ENCODE data around the gene ANKRD44. TPM values are rescaled to one million over a fixed set of nuclear protein-coding genes. Genes with fewer than 3 reads are reported as not detected.

ANKRD44 gene
- total RNA-seq, 1 experiment from 2014 or later, result 7.8 TPM

- Histone ChIP-seq H3K27ac (ENCODE audit: low read length) (no peak overlapping the region), H3K27me3 (ENCODE audit: control insufficient read depth, insufficient read depth, low read length) (no peaks in the 10 kb centered on the region), H3K4me3 (ENCODE audit: low read depth in 2 of 2, low read length in 2 of 2) (no peak overlapping the region), H3K4me1 (ENCODE audit: control insufficient read depth, insufficient read depth, low read length) (no peaks in the 10 kb centered on the region), H3K9me3 (ENCODE audit: control insufficient read depth, insufficient read depth, low read depth, low read length) (no peaks in the 10 kb centered on the region), H3K36me3 (ENCODE audit: control insufficient read depth, insufficient read depth, low read length) (no peaks in the 10 kb centered on the region)
- ChIA-PET CTCF (no interaction called here), POLR2A (interaction anchor here (0.6 kb wide), 1 partner anchor 256 kb away, joined by 3 read pairs; no protein-coding TSS in a partner anchor)
- intact Hi-C loops (cut with micrococcal nuclease; ENCODE audit: unreplicated experiment) (no loop called here), in situ Hi-C loops (cut with HindIII; ENCODE audit: low pct_unique_long_range_greater_than_20kb, low sequenced_read_pairs) (no loop called here)
- TF ChIP-seq POLR2AphosphoS5 (IDR thresholded peaks at IDR 0.05; ENCODE audit: low read depth, low read length), result no peak
- no peak for ATAC-seq
- BruUV-seq (replicated peaks), result no TSS peak
- DNase-seq (ENCODE audit: low read depth, low spot score), result no peak
Measured at GRCh38 chr2:197358931-197359330, 48.4 kb upstream of the ANKRD44 start.

- ChIA-PET CTCF (no interaction called here), POLR2A (interaction anchor here (0.6 to 0.7 kb wide), 2 partner anchors 82 to 118 kb away, joined by 5 to 11 read pairs; no protein-coding TSS in a partner anchor)
- Histone ChIP-seq H3K9me3 (ENCODE audit: control insufficient read depth, insufficient read depth, low read depth, low read length) (no peaks in the 10 kb centered on the region), H3K36me3 (ENCODE audit: control insufficient read depth, insufficient read depth, low read length) (no peaks in the 10 kb centered on the region), H3K4me1 (ENCODE audit: control insufficient read depth, insufficient read depth, low read length) (no peaks in the 10 kb centered on the region), H3K4me3 (ENCODE audit: low read depth in 2 of 2, low read length in 2 of 2) (no peak overlapping the region), H3K27ac (ENCODE audit: low read length) (no peak overlapping the region), H3K27me3 (ENCODE audit: control insufficient read depth, insufficient read depth, low read length) (no peaks in the 10 kb centered on the region)
- DNase-seq (ENCODE audit: low read depth, low spot score), result no peak
- in situ Hi-C loops (cut with HindIII; ENCODE audit: low pct_unique_long_range_greater_than_20kb, low sequenced_read_pairs), result no loop called here
- no peak for TF ChIP-seq CTCF (IDR thresholded peaks at IDR 0.05)
- TF ChIP-seq REST (IDR thresholded peaks at IDR 0.05; ENCODE audit: insufficient read depth in 1 of 2, low read depth in 2 of 2, low read length in 1 of 2), result no peak
- TF ChIP-seq SIN3A (IDR thresholded peaks at IDR 0.05; ENCODE audit: borderline replicate concordance, insufficient read depth, low read depth, low read length), result no peak
- TF ChIP-seq TCF7L2 (IDR thresholded peaks at IDR 0.05; ENCODE audit: low read depth, low read length), result no peak
- TF ChIP-seq POLR2AphosphoS5 (IDR thresholded peaks at IDR 0.05; ENCODE audit: low read depth, low read length), result no peak
- no peak for ATAC-seq
- no TSS peak for BruUV-seq (replicated peaks)
- intact Hi-C loops (cut with micrococcal nuclease; ENCODE audit: unreplicated experiment), result no loop called here
Measured at GRCh38 chr2:197357986-197358385, 47.4 kb upstream of the ANKRD44 start.

- no TSS peak for BruUV-seq (replicated peaks)
- in situ Hi-C loops (cut with HindIII; ENCODE audit: low pct_unique_long_range_greater_than_20kb, low sequenced_read_pairs) (no loop called here), intact Hi-C loops (cut with micrococcal nuclease; ENCODE audit: unreplicated experiment) (no loop called here)
- no peak for DNase-seq (ENCODE audit: low read depth, low spot score)
- CTCF ChIA-PET, result interaction anchor here (0.5 kb wide), 3 partner anchors 9 to 769 kb away, joined by 3 to 4 read pairs (median 3); no protein-coding TSS in a partner anchor
- Histone ChIP-seq H3K36me3 (ENCODE audit: control insufficient read depth, insufficient read depth, low read length) (no peaks in the 10 kb centered on the region), H3K4me1 (ENCODE audit: control insufficient read depth, insufficient read depth, low read length) (no peaks in the 10 kb centered on the region), H3K27ac (ENCODE audit: low read length) (no peak overlapping the region), H3K9me3 (ENCODE audit: control insufficient read depth, insufficient read depth, low read depth, low read length) (no peaks in the 10 kb centered on the region), H3K27me3 (ENCODE audit: control insufficient read depth, insufficient read depth, low read length) (no peaks in the 10 kb centered on the region), H3K4me3 (ENCODE audit: low read depth in 2 of 2, low read length in 2 of 2) (no peak overlapping the region)
- ATAC-seq, result no peak
- no peak for TF ChIP-seq TCF7L2 (IDR thresholded peaks at IDR 0.05; ENCODE audit: low read depth, low read length)
- peak; percentile 62 for TF ChIP-seq CTCF (IDR thresholded peaks at IDR 0.05)
- POLR2A ChIA-PET, result no interaction called here
Measured at GRCh38 chr2:197356136-197356535, 45.6 kb upstream of the ANKRD44 start.
